Loucy (cell line): ENCODE results near the gene LRRK1.

ENCODE experiments used
- H2AFZ ChIP-seq: fragments of 200-600 bp; sonication (generic); 2 replicates; pipeline ENCODE4 v1.6.0; 2016; ENCODE audit warnings: antibody characterized with exemption, mild to moderate bottlenecking, low read length, moderate library complexity
- H3F3A ChIP-seq: fragments of 200-600 bp; 2 replicates; pipeline ENCODE4 v1.6.0; 2016; ENCODE audit warnings: antibody characterized with exemption, low read depth, mild to moderate bottlenecking
- H3K27me3 ChIP-seq: fragments of 200-600 bp; sonication (generic); 2 replicates; pipeline ENCODE4 v1.6.1; 2014; ENCODE audit warnings: low read length, mild to moderate bottlenecking; ENCODE audit not compliant: insufficient read depth, poor library complexity, severe bottlenecking
- H3K36me3 ChIP-seq: fragments of 200-600 bp; sonication (generic); 2 replicates; pipeline ENCODE4 v1.6.1; 2016; ENCODE audit warnings: low read length; ENCODE audit not compliant: insufficient read depth
- H3K4me1 ChIP-seq: fragments of 200-600 bp; sonication (generic); 2 replicates; pipeline ENCODE4 v1.5.1; 2014; ENCODE audit warnings: low read length, mild to moderate bottlenecking; ENCODE audit not compliant: insufficient read depth, poor library complexity, severe bottlenecking
- H3K4me2 ChIP-seq: fragments of 200-600 bp; sonication (generic); 2 replicates; pipeline ENCODE4 v1.6.0; 2014; ENCODE audit warnings: antibody characterized with exemption, low read length, low read depth, mild to moderate bottlenecking; ENCODE audit not compliant: poor library complexity, severe bottlenecking
- H3K4me3 ChIP-seq: fragments of 200-600 bp; sonication (generic); 2 replicates; pipeline ENCODE4 v1.5.1; 2014; ENCODE audit warnings: low read length, mild to moderate bottlenecking, mixed read lengths; ENCODE audit not compliant: poor library complexity, severe bottlenecking
- H3K79me2 ChIP-seq: fragments of 200-600 bp; sonication (generic); 2 replicates; pipeline ENCODE4 v1.6.1; 2014; ENCODE audit warnings: low read length; ENCODE audit not compliant: insufficient read depth
- H3K9ac ChIP-seq: fragments of 200-600 bp; sonication (generic); 2 replicates; pipeline ENCODE4 v1.6.0; 2014; ENCODE audit warnings: mild to moderate bottlenecking, low read depth, low read length, moderate library complexity; ENCODE audit not compliant: poor library complexity, severe bottlenecking
- H3K9me2 ChIP-seq: fragments of 200-600 bp; sonication (generic); replicated peaks from 2 replicates; pipeline ENCODE4 v1.6.1; 2016; ENCODE audit warnings: low read depth, low read length, mixed read lengths
- H3K9me3 ChIP-seq: fragments of 200-600 bp; sonication (generic); 2 replicates; pipeline ENCODE4 v1.6.1; 2014; ENCODE audit warnings: mild to moderate bottlenecking, antibody characterized with exemption, low read length, low read depth; ENCODE audit not compliant: insufficient read depth
- H4K20me1 ChIP-seq: fragments of 200-600 bp; sonication (generic); 2 replicates; pipeline ENCODE4 v1.6.0; 2014; ENCODE audit warnings: antibody characterized with exemption, low read length, mild to moderate bottlenecking; ENCODE audit not compliant: insufficient read depth, poor library complexity, severe bottlenecking
- EZH2phosphoT487 ChIP-seq: fragments of 200-600 bp; IDR thresholded peaks from 2 replicates; pipeline ENCODE4 v1.6.1; 2018; ENCODE audit warnings: antibody characterized with exemption, mild to moderate bottlenecking, moderate library complexity, borderline replicate concordance
- TF ChIP-seq, protein P1 (sequence below): fragments of 200-600 bp; sonication (generic); conservative IDR thresholded peaks from 2 replicates; pipeline ENCODE4 v1.5.1; 2014; ENCODE audit warnings: mild to moderate bottlenecking, antibody characterized with exemption, low read length

The LRRK1 gene

DNA sequence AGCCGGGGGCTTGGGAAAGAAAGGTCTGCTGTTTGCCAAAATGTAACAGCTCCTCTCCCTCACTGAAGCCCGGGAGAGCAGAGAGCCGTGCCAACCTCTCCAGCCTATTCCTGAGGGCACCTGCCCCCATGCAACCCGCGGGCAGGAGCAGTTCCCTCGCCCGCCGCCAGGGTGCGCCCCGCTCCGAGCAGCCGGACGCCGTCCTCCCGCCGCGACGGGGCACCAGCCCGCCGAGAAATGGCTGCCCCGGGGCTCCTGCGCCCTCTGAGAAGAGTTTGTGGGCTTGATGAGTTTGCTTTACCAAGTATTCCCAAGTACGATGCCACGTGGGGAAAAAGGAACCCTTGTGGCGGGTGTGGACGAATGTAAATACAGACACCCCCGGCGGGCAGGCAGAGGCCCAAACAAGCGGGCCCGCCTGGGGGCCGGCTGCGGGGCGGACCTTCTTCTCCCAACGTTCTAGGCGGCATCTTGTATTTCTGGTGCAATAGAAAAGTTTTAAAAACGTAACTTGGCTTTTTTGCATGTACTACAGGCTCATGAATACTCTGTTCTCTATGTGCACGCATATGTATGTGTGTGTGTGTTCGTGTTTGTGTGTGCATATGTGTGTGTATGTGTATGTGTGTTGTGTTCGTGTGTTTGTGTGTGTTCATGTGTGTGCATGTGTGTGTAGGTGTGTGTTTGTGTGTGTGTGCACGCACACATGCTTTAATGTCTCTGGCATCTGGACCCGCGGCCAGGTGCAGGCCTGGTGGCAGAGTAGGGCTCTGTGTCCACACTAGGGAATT lies 169.8 kb downstream of the LRRK1 start:
- H2AFZ ChIP-seq = peak overlapping the region; percentile 43; the same call in 1 of the 2 replicates
- no peaks in the 10 kb centered on the region for H3K27me3 ChIP-seq
- TF ChIP-seq EZH2phosphoT487 = no peak
- TF ChIP-seq, protein P1, sequence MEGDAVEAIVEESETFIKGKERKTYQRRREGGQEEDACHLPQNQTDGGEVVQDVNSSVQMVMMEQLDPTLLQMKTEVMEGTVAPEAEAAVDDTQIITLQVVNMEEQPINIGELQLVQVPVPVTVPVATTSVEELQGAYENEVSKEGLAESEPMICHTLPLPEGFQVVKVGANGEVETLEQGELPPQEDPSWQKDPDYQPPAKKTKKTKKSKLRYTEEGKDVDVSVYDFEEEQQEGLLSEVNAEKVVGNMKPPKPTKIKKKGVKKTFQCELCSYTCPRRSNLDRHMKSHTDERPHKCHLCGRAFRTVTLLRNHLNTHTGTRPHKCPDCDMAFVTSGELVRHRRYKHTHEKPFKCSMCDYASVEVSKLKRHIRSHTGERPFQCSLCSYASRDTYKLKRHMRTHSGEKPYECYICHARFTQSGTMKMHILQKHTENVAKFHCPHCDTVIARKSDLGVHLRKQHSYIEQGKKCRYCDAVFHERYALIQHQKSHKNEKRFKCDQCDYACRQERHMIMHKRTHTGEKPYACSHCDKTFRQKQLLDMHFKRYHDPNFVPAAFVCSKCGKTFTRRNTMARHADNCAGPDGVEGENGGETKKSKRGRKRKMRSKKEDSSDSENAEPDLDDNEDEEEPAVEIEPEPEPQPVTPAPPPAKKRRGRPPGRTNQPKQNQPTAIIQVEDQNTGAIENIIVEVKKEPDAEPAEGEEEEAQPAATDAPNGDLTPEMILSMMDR = peak; percentile 82
- no peaks in the 10 kb centered on the region for H4K20me1 ChIP-seq
- H3K4me3 ChIP-seq = no peak overlapping the region
- H3K9me3 ChIP-seq = no peaks in the 10 kb centered on the region
- H3K79me2 ChIP-seq = no peaks in the 10 kb centered on the region
- no peaks in the 10 kb centered on the region for H3K9me2 ChIP-seq
- H3K4me1 ChIP-seq = peaks cover 26% of the 10 kb centered on the region
- H3F3A ChIP-seq = no peaks in the 10 kb centered on the region
- no peak overlapping the region for H3K4me2 ChIP-seq
- no peak overlapping the region for H3K9ac ChIP-seq
- H3K36me3 ChIP-seq = no peaks in the 10 kb centered on the region

DNA sequence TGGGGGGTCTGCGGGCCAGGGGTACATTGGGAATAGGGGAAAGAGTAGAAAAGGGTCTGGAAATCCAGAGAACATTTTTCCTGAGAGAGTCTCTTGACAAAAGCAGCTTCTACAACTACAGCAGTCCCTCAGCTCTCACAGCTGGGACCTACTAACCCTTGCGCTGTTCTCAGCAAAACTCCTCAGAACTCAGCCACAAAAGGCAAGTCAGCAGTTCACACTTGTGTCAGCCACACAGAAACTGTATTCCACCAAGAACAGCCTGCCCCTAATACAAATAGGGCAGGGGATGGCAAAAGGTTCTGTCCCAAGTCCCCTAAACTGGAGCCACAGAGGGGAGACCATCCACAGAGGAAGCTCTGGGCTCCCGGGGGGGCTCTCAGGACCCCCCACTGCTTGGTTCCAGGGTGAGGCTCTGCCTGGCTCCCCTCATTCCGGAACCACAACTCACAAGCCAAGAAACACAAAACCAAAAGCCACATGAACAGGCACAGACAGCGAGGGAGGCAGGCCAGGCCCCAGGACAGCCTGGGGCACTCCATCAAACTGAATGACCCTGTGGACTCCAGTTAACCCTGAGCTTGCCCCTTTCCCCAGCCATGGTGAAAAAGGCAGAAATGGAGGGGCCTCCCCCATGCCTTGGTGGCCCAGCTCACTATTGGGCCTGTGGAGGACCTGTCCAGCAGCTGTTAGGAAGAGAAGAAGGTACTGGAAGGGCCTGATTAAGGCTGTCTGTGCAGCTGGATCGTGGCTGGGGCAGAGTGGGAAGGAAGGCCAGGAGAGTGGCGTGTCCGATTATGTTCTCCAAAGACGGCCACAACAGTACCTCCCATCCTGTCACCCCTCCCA lies 170.6 kb downstream of the LRRK1 start:
- TF ChIP-seq, protein P1 = no peak
- TF ChIP-seq EZH2phosphoT487 = no peak
- Histone ChIP-seq H3K4me2 (no peak overlapping the region), H3K27me3 (no peaks in the 10 kb centered on the region), H3K79me2 (no peaks in the 10 kb centered on the region), H3K4me1 (peaks cover 26% of the 10 kb centered on the region), H3K36me3 (no peaks in the 10 kb centered on the region), H2AFZ (no peak overlapping the region), H3F3A (no peaks in the 10 kb centered on the region), H3K9me3 (no peaks in the 10 kb centered on the region), H3K4me3 (no peak overlapping the region), H4K20me1 (no peaks in the 10 kb centered on the region), H3K9me2 (no peaks in the 10 kb centered on the region), H3K9ac (no peak overlapping the region)

DNA sequence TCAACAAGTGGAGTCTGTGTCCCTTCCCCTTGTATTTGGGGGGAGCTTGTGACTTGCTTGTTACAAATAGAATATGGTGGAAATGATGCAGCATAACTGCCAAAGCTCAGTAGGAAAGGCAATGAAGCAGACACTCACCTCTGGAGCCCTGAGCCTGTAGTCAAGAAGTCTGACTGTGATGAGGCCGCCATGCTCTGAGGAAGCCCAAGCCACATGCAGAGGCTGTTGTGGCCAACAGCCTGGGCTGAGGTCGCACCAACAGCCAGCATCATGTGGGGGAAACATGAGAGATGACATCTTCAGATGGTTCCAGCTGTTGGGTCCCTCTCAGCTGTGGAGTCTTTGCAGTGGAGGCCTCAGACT lies 171.3 kb downstream of the LRRK1 start:
- no peak overlapping the region for H2AFZ ChIP-seq
- H3F3A ChIP-seq = no peaks in the 10 kb centered on the region
- no peaks in the 10 kb centered on the region for H3K27me3 ChIP-seq
- H3K79me2 ChIP-seq = no peaks in the 10 kb centered on the region
- no peak overlapping the region for H3K9ac ChIP-seq
- H3K36me3 ChIP-seq = no peaks in the 10 kb centered on the region
- H3K4me1 ChIP-seq = peaks cover 26% of the 10 kb centered on the region
- no peak overlapping the region for H3K4me3 ChIP-seq
- no peak overlapping the region for H3K4me2 ChIP-seq
- H4K20me1 ChIP-seq = no peaks in the 10 kb centered on the region
- H3K9me2 ChIP-seq = no peaks in the 10 kb centered on the region
- no peaks in the 10 kb centered on the region for H3K9me3 ChIP-seq
- TF ChIP-seq EZH2phosphoT487 = no peak
- TF ChIP-seq, protein P1 = no peak
